ENCODE data around the gene MTARC2. TPM values are rescaled to one million over a fixed set of nuclear protein-coding genes. Genes with fewer than 3 reads are reported as not detected.

MTARC2 gene
- total and polyA plus RNA-seq, 2 of the 13 experiments (the other 11 are each of a cell fraction or from before 2014, with no cell fraction given), result 8.5 to 10.1 TPM

- 92% methylated on average over 7 of the region's 7 CpGs for WGBS (ENCODE audit: low lambda C conversion rate)
- Histone ChIP-seq H3K79me2 (ENCODE audit: insufficient read depth, low read length) (no peaks in the 10 kb centered on the region), H3K9ac (ENCODE audit: insufficient read depth, low read depth, low read length) (no peak overlapping the region), H3K36me3 (replicated peaks in 1 of 2; ENCODE audit: control insufficient read depth in 1 of 2, insufficient read depth in 2 of 2, low read length in 2 of 2) (no peaks in the 10 kb centered on the region), H3K4me1 (ENCODE audit: insufficient read depth, low read length) (no peaks in the 10 kb centered on the region), H3K27ac (ENCODE audit: extremely low read length, insufficient read depth, low read length) (no peak overlapping the region), H2AFZ (ENCODE audit: low read length) (no peak overlapping the region), H3K4me2 (ENCODE audit: low read depth, low read length) (no peak overlapping the region), H3K27me3 (ENCODE audit: control insufficient read depth in 1 of 2, insufficient read depth in 2 of 2, low read length in 2 of 2) (no peaks in the 10 kb centered on the region), H3K4me3 (replicated peaks in 1 of 3; ENCODE audit: insufficient read depth in 1 of 3, low read depth in 2 of 3, low read length in 3 of 3) (no peak overlapping the region), H3K9me3 (ENCODE audit: low read length) (no peaks in the 10 kb centered on the region), H4K20me1 (ENCODE audit: insufficient read depth, low read length) (no peaks in the 10 kb centered on the region)
- in situ Hi-C loops (cut with HindIII; ENCODE audit: extremely low pct_ligation_motif_present, low pct_unique_long_range_greater_than_20kb), result loop anchor here (5.0 to 25.0 kb wide), 2 partner anchors 84 to 239 kb away; partner anchors contain the start of genes C1orf115 and MARK1
- intact Hi-C loops (cut with micrococcal nuclease; ENCODE audit: unreplicated experiment), result loop anchor here (1.0 to 10.0 kb wide), 7 partner anchors 43 to 551 kb away; partner anchors contain the start of gene C1orf115
- ATAC-seq (no peak), FAIRE-seq (no peak), DNase-seq (ENCODE audit: low spot score) (no peak)
- no TSS peak for BruUV-seq (replicated peaks)
- no peak for TF ChIP-seq MEIS1 (CRISPR knock-in tag; IDR thresholded peaks at IDR 0.05; ENCODE audit: borderline replicate concordance)
- no peak for TF ChIP-seq SALL2 (CRISPR knock-in tag; IDR thresholded peaks at IDR 0.05)
- no peak for TF ChIP-seq CENPBD1 (CRISPR knock-in tag; IDR thresholded peaks at IDR 0.05; ENCODE audit: borderline replicate concordance, low read depth)
- POLR2A ChIA-PET, result interaction anchor here (1.1 to 1.3 kb wide), 2 partner anchors 9 to 43 kb away, joined by 4 to 5 read pairs; no protein-coding TSS in a partner anchor
- CTCF ChIA-PET (ENCODE audit: low intra/inter-chr PET ratio, low total read pairs), result interaction anchor here (1.2 to 4.0 kb wide), 5 partner anchors 10 to 96 kb away, joined by 3 to 58 read pairs (median 7); partner anchors contain the start of genes C1orf115 and MTARC1
Measured at GRCh38 chr1:220776254-220776653, 28.1 kb downstream of the MTARC2 start.

- Histone ChIP-seq H3K79me2 (ENCODE audit: insufficient read depth, low read length) (no peaks in the 10 kb centered on the region), H3K4me3 (replicated peaks in 1 of 3; ENCODE audit: insufficient read depth in 1 of 3, low read depth in 2 of 3, low read length in 3 of 3) (no peak overlapping the region), H3K4me2 (ENCODE audit: low read depth, low read length) (no peak overlapping the region), H3K27ac (ENCODE audit: extremely low read length, insufficient read depth, low read length) (no peak overlapping the region), H4K20me1 (ENCODE audit: insufficient read depth, low read length) (no peaks in the 10 kb centered on the region), H3K9me3 (ENCODE audit: low read length) (no peaks in the 10 kb centered on the region), H2AFZ (ENCODE audit: low read length) (no peak overlapping the region), H3K27me3 (ENCODE audit: control insufficient read depth in 1 of 2, insufficient read depth in 2 of 2, low read length in 2 of 2) (no peaks in the 10 kb centered on the region), H3K9ac (ENCODE audit: insufficient read depth, low read depth, low read length) (no peak overlapping the region), H3K4me1 (ENCODE audit: insufficient read depth, low read length) (no peaks in the 10 kb centered on the region), H3K36me3 (replicated peaks in 1 of 2; ENCODE audit: control insufficient read depth in 1 of 2, insufficient read depth in 2 of 2, low read length in 2 of 2) (0 out of 5 replicates have a peak, but pooled peaks cover 0 to 2% of the 10 kb centered on the region in 2 experiments)
- no TSS peak for BruUV-seq (replicated peaks)
- ChIA-PET POLR2A (interaction anchor here (1.1 to 1.3 kb wide), 2 partner anchors 9 to 44 kb away, joined by 4 to 5 read pairs; no protein-coding TSS in a partner anchor), CTCF (ENCODE audit: low intra/inter-chr PET ratio, low total read pairs) (interaction anchor here (1.2 to 4.0 kb wide), 4 partner anchors 10 to 97 kb away, joined by 3 to 58 read pairs (median 20); partner anchors contain the start of genes C1orf115 and MTARC1)
- ATAC-seq, result peak; percentile 100
- DNase-seq (ENCODE audit: low spot score), result peak; percentile 49
- in situ Hi-C loops (cut with HindIII; ENCODE audit: extremely low pct_ligation_motif_present, low pct_unique_long_range_greater_than_20kb), result loop anchor here (5.0 to 25.0 kb wide), 2 partner anchors 85 to 240 kb away; partner anchors contain the start of genes C1orf115 and MARK1
- FAIRE-seq, result peak; percentile 81
- 63% methylated on average over 8 of the region's 19 CpGs for WGBS (ENCODE audit: low lambda C conversion rate)
- intact Hi-C loops (cut with micrococcal nuclease; ENCODE audit: unreplicated experiment), result loop anchor here (1.0 to 10.0 kb wide), 7 partner anchors 44 to 552 kb away; partner anchors contain the start of gene C1orf115
- TF ChIP-seq HNF1B (CRISPR knock-in tag; IDR thresholded peaks at IDR 0.05) (0 out of 2 replicates have a peak, but pooled peaks have one; percentile 20), ETV5 (CRISPR knock-in tag; IDR thresholded peaks at IDR 0.05; ENCODE audit: borderline replicate concordance) (0 out of 2 replicates have a peak, but pooled peaks have one; percentile 26), RAD21 (CRISPR knock-in tag; IDR thresholded peaks at IDR 0.05) (peak; percentile 96), ZNF331 (CRISPR knock-in tag; IDR thresholded peaks at IDR 0.05) (peak; percentile 58; the same call in 1 of the 2 replicates), ARID5B (CRISPR knock-in tag; IDR thresholded peaks at IDR 0.05) (peak; percentile 47)
Measured at GRCh38 chr1:220776720-220777326, 28.7 kb downstream of the MTARC2 start.

All from HepG2 (cell line).